CD4-positive, alpha-beta T cell (primary cell): ENCODE data around the gene BRINP2. TPM values are rescaled to one million over a fixed set of nuclear protein-coding genes. Genes with fewer than 3 reads are reported as not detected.

Experiments used
- ATAC-seq: fragments of 200-7000 bp; cut with Tn5 transposase; one replicate; pipeline ENCODE4 v1.10.0; 2022; ENCODE audit warnings: mild to moderate bottlenecking; ENCODE audit not compliant: poor library complexity
- CTCF ChIA-PET: fragments of 350-600 bp; sonication (Branson Sonifier 250); formaldehyde crosslinking; loops from one replicate; lab custom pipeline; 2021; ENCODE audit warnings: antibody characterized with exemption, inconsistent platforms; lab: Charles Lee
- POLR2A ChIA-PET: fragments of 350-600 bp; sonication (Branson Sonifier 250); formaldehyde crosslinking; loops from one replicate; lab custom pipeline; 2021; ENCODE audit warnings: antibody characterized with exemption, inconsistent platforms; lab: Charles Lee
- DNase-seq, 14 experiments: peaks; one replicate each; pipeline ENCODE4 v3.0.0-alpha.2; 2013 to 2020; ENCODE audit warnings: mixed read lengths in 2 of 14
- H3K27ac ChIP-seq, 2 donors: one replicate each; pipeline versions ENCODE4 v1.5.1 to v1.7.0; 2013; ENCODE audit warnings: low read length in 2 of 2, low read depth in 1 of 2, mild to moderate bottlenecking in 1 of 2
- H3K27me3 ChIP-seq, 2 experiments: 1 replicate in 1 of 2; 2 replicates in 1 of 2; pipeline versions ENCODE4 v1.6.1 to v1.7.0; 2013; ENCODE audit warnings: low read length in 2 of 2, control low read depth in 1 of 2, mild to moderate bottlenecking in 1 of 2, moderate library complexity in 1 of 2; ENCODE audit not compliant: insufficient read depth in 2 of 2, control insufficient read depth in 1 of 2
- H3K36me3 ChIP-seq: one replicate; pipeline ENCODE4 v1.6.1; 2013; ENCODE audit warnings: low read length, control low read depth; ENCODE audit not compliant: insufficient read depth
- H3K4me1 ChIP-seq: one replicate; pipeline ENCODE4 v1.6.1; 2013; ENCODE audit warnings: low read length, control low read depth; ENCODE audit not compliant: insufficient read depth
- H3K4me3 ChIP-seq: one replicate; pipeline ENCODE4 v1.5.1; 2013; ENCODE audit warnings: mild to moderate bottlenecking, low read length, moderate library complexity
- H3K9me3 ChIP-seq, 2 experiments: 1 replicate in 1 of 2; 2 replicates in 1 of 2; pipeline versions ENCODE4 v1.6.1 to v1.7.0; 2013; ENCODE audit warnings: low read length in 2 of 2, mild to moderate bottlenecking in 2 of 2, control low read depth in 1 of 2, moderate library complexity in 1 of 2; ENCODE audit not compliant: control insufficient read depth in 1 of 2, insufficient read depth in 1 of 2
- H3K27ac Mint-ChIP-seq: one replicate; pipeline ENCODE4 v1.8.0; 2020; ENCODE audit warnings: mixed read lengths
- H3K27me3 Mint-ChIP-seq: one replicate; pipeline ENCODE4 v1.8.0; 2021; ENCODE audit warnings: mixed read lengths
- H3K36me3 Mint-ChIP-seq: one replicate; pipeline ENCODE4 v1.8.0; 2021; ENCODE audit warnings: low read depth, mixed read lengths
- H3K4me1 Mint-ChIP-seq: one replicate; pipeline ENCODE4 v1.8.0; 2021; ENCODE audit warnings: low read depth, mixed read lengths
- H3K4me3 Mint-ChIP-seq: one replicate; pipeline ENCODE4 v1.8.0; 2020; ENCODE audit warnings: mild to moderate bottlenecking, mixed read lengths
- H3K9me3 Mint-ChIP-seq: one replicate; pipeline ENCODE4 v1.8.0; 2020; ENCODE audit warnings: mixed read lengths
- intact Hi-C, 2 experiments: fragments of 100-400 bp; cut with DNase I in 1 of 2; cut with micrococcal nuclease in 1 of 2; formaldehyde crosslinking; loops; one replicate each; pipeline versions ENCODE4 v1.15.1 to v1.9.0; 2023 to 2025; cut with DNase I, micrococcal nuclease
- total RNA-seq, 174 experiments: library from RNA in 2 of 174; stranded (reverse) in 2 of 174; gene quantifications; one replicate each; pipeline ENCODE4 v1.2.3 and lab custom pipeline; 2021 to 2026
- TF ChIP-seq, protein P1 (sequence below): fragments of 200-600 bp; IDR thresholded peaks from one replicate; pipeline ENCODE4 v1.8.0; 2022; ENCODE audit warnings: antibody characterized with exemption, mild to moderate bottlenecking

The BRINP2 gene
- total RNA-seq, 2 experiments from 2014 or later: not detected

DNA sequence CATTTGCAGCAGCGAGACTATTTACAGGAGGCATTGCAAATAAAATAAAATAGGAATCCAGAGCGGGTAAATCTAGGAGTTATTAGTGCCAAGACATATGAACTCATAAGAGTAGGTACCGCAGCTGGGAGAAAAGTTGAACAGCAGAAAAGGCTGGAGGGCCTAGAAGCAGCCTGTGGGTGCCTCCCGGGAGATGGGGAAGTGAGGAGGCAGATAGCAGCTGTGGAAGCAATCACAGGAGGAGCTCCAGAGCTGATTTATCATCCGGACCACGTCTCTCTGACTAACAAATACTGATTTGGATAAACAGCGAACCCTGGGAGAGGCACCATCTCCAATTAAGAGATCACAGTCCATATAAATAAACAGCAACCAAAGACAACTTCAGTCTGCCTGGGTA lies 64.6 kb downstream of the BRINP2 start:
- CTCF ChIA-PET: no interaction called here
- no peaks in the 10 kb centered on the region for H3K27me3 ChIP-seq
- TF ChIP-seq, protein P1, sequence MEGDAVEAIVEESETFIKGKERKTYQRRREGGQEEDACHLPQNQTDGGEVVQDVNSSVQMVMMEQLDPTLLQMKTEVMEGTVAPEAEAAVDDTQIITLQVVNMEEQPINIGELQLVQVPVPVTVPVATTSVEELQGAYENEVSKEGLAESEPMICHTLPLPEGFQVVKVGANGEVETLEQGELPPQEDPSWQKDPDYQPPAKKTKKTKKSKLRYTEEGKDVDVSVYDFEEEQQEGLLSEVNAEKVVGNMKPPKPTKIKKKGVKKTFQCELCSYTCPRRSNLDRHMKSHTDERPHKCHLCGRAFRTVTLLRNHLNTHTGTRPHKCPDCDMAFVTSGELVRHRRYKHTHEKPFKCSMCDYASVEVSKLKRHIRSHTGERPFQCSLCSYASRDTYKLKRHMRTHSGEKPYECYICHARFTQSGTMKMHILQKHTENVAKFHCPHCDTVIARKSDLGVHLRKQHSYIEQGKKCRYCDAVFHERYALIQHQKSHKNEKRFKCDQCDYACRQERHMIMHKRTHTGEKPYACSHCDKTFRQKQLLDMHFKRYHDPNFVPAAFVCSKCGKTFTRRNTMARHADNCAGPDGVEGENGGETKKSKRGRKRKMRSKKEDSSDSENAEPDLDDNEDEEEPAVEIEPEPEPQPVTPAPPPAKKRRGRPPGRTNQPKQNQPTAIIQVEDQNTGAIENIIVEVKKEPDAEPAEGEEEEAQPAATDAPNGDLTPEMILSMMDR: no peak
- no peak overlapping the region for H3K27ac ChIP-seq
- Mint-ChIP-seq H3K27ac (no peak overlapping the region), H3K36me3 (no peaks in the 10 kb centered on the region), H3K27me3 (no peaks in the 10 kb centered on the region), H3K4me1 (no peaks in the 10 kb centered on the region), H3K4me3 (no peak overlapping the region), H3K9me3 (no peaks in the 10 kb centered on the region)
- H3K36me3 ChIP-seq: no peaks in the 10 kb centered on the region
- no peaks in the 10 kb centered on the region for H3K4me1 ChIP-seq
- ATAC-seq (no peak), DNase-seq (no peak)
- no peak overlapping the region for H3K4me3 ChIP-seq
- POLR2A ChIA-PET: no interaction called here
- peaks cover 0 to 3% of the 10 kb centered on the region in 2 experiments for H3K9me3 ChIP-seq
- intact Hi-C loops: no loop called here

DNA sequence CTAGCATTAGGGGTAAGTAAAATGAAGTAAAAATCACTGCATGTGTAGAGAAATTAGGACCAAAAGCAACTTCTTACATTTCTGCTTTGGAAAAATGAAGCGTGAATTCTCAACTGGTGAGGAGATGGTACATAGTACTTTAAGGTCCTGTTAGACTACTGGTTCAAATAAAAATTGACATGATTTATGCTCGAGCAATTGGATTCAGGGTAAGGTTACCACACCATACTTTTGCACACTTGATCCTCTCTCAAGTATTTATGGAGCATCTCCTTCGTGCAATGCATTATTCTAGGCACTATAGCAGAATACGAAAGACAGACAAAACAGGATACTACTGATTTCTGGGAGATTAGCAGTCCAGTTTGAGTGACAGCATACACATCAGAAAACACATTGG lies 66.2 kb downstream of the BRINP2 start:
- H3K36me3 ChIP-seq: no peaks in the 10 kb centered on the region

DNA sequence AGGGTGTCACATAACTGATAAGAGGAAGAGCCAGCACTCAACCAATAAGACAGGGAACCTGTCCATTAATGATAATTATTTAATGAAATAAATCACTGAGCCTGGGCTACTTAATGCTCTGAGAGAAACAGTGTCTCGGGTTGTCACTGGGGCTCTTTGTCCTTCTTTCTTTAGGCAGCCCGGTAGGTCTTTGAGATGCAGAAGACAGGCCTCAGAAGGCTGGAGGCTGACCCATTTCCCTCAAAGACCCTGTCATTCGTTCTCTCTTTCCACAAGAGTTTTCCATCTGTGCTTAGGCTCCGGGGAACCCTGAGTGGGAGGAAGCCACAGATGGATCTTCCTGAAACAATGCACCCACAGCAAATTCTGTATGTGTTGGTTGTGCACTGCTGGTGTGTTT lies 68.2 kb downstream of the BRINP2 start:
- no peaks in the 10 kb centered on the region for H3K36me3 Mint-ChIP-seq
- H3K4me1 ChIP-seq: no peaks in the 10 kb centered on the region
- ATAC-seq: no peak
- no peaks in the 10 kb centered on the region for H3K9me3 Mint-ChIP-seq
- TF ChIP-seq, protein P1: no peak
- CTCF ChIA-PET: no interaction called here
- H3K4me3 Mint-ChIP-seq: no peak overlapping the region
- H3K4me3 ChIP-seq: no peak overlapping the region
- no peak overlapping the region for H3K27ac ChIP-seq
- no peaks in the 10 kb centered on the region for H3K4me1 Mint-ChIP-seq
- no peaks in the 10 kb centered on the region for H3K9me3 ChIP-seq
- POLR2A ChIA-PET: interaction anchor here (0.5 kb wide), 1 partner anchor 79 kb away, joined by 3 read pairs; no protein-coding TSS in a partner anchor
- DNase-seq: no peak
- no peaks in the 10 kb centered on the region for H3K27me3 Mint-ChIP-seq
- H3K36me3 ChIP-seq: no peaks in the 10 kb centered on the region
- intact Hi-C loops: no loop called here
- no peak overlapping the region for H3K27ac Mint-ChIP-seq
- no peaks in the 10 kb centered on the region for H3K27me3 ChIP-seq

More for the DNA sequence above, 66.2 kb downstream of the BRINP2 start:
- no peaks in the 10 kb centered on the region for H3K9me3 Mint-ChIP-seq
- H3K4me1 Mint-ChIP-seq: no peaks in the 10 kb centered on the region
- ATAC-seq (no peak), DNase-seq (no peak)
- intact Hi-C loops: no loop called here
- no peaks in the 10 kb centered on the region for H3K9me3 ChIP-seq
- TF ChIP-seq, protein P1: no peak
- no peaks in the 10 kb centered on the region for H3K27me3 ChIP-seq
- no peaks in the 10 kb centered on the region for H3K4me1 ChIP-seq
- no peak overlapping the region for H3K4me3 Mint-ChIP-seq
- no peaks in the 10 kb centered on the region for H3K36me3 Mint-ChIP-seq
- CTCF ChIA-PET: no interaction called here
- no peaks in the 10 kb centered on the region for H3K27me3 Mint-ChIP-seq
- H3K4me3 ChIP-seq: no peak overlapping the region
- H3K27ac Mint-ChIP-seq: no peak overlapping the region
- no peak overlapping the region for H3K27ac ChIP-seq
- POLR2A ChIA-PET: no interaction called here
